Stimulated activated CD4-positive, alpha-beta T cell treated with anti-CD3 and anti-CD28 coated beads, Interleukin-4, amount 100 ng/mL, for 24 hours (primary cell): Measurements from ENCODE around the gene LLGL2.

Source experiments
- DNase-seq: peaks from one replicate; pipeline ENCODE4 v3.0.0-alpha.2; 2020

Gene LLGL2

GRCh38 chr17:75523647-75524046 lies 1.9 kb upstream of the LLGL2 start:
- DNase-seq, result no peak

- DNase-seq, result no peak
Measured at GRCh38 chr17:75524269-75524969, 1.1 kb upstream of the LLGL2 start.

- no peak for DNase-seq
Measured at GRCh38 chr17:75525806-75526554, 483 bp downstream of the LLGL2 start.

GRCh38 chr17:75526555-75527270 lies 1.2 kb downstream of the LLGL2 start:
- DNase-seq, result no peak

GRCh38 chr17:75530837-75531720 lies 5.6 kb downstream of the LLGL2 start:
- no peak for DNase-seq

- DNase-seq, result no peak
Measured at GRCh38 chr17:75531721-75532072, 6.2 kb downstream of the LLGL2 start.

- DNase-seq, result peak; percentile 57
Measured at GRCh38 chr17:75535119-75535537, 9.6 kb downstream of the LLGL2 start.

GRCh38 chr17:75535871-75536270 lies 10.4 kb downstream of the LLGL2 start:
- DNase-seq, result no peak

GRCh38 chr17:75536366-75536765 lies 10.9 kb downstream of the LLGL2 start:
- DNase-seq, result no peak

GRCh38 chr17:75539967-75540729 lies 14.7 kb downstream of the LLGL2 start:
- no peak for DNase-seq

GRCh38 chr17:75540923-75541503 lies 15.5 kb downstream of the LLGL2 start:
- DNase-seq, result no peak

- DNase-seq, result no peak
Measured at GRCh38 chr17:75542229-75542628, 16.7 kb downstream of the LLGL2 start.

- no peak for DNase-seq
Measured at GRCh38 chr17:75542728-75543336, 17.3 kb downstream of the LLGL2 start.

GRCh38 chr17:75544250-75544649 lies 18.8 kb downstream of the LLGL2 start:
- DNase-seq, result no peak

- no peak for DNase-seq
Measured at GRCh38 chr17:75546181-75546580, 20.7 kb downstream of the LLGL2 start.

- no peak for DNase-seq
Measured at GRCh38 chr17:75547091-75547490, 21.6 kb downstream of the LLGL2 start.

GRCh38 chr17:75548813-75549212 lies 23.3 kb downstream of the LLGL2 start:
- no peak for DNase-seq

GRCh38 chr17:75549246-75550138 lies 24.0 kb downstream of the LLGL2 start:
- no peak for DNase-seq

GRCh38 chr17:75550139-75550465 lies 24.6 kb downstream of the LLGL2 start:
- DNase-seq, result no peak

GRCh38 chr17:75551266-75551665 lies 25.8 kb downstream of the LLGL2 start:
- DNase-seq, result no peak
